HCEC 1CT (cell line): Measurements from ENCODE around the gene NEURL4.

Source experiments
- DNase-seq: peaks from one replicate; pipeline ENCODE4 v3.0.0-alpha.2; 2017

Gene NEURL4

GRCh38 chr17:7295230-7296180, 33.6 kb downstream of the NEURL4 start:
- DNase-seq: no peak

- no peak for DNase-seq
Observed at GRCh38 chr17:7294614-7295153, 34.5 kb downstream of the NEURL4 start, which contains the start of gene YBX2. Gene YBX2 (minus strand): TSS chr17:7294639. CDS start chr17:7294500, 139 bp downstream.

GRCh38 chr17:7293816-7294613, 35.1 kb downstream of the NEURL4 start:
- DNase-seq: no peak

- DNase-seq: no peak
Observed at GRCh38 chr17:7293159-7293558, 36.0 kb downstream of the NEURL4 start.

DNA sequence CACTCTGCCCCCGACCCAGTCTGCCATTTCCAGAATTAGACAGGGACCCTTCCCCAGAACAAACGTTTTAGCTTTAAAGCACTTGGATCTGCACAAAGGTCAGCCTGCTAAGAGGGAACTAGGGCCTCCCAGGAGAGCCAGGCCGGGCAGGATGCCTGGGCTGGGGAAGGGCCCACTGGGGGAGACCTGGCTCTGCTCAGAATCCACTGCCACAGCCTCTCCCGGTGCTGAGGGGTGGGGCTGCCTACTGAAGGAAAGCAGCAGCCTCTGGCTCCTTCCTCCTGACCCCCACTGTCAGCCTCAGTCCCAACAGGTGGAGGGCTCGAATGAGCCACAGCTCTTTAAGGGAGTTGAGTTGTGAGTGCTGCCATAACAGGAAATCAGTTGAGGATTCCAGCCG, 36.4 kb downstream of the NEURL4 start:
- no peak for DNase-seq

- DNase-seq: no peak
Observed at GRCh38 chr17:7292194-7292593, 36.9 kb downstream of the NEURL4 start.

GRCh38 chr17:7290685-7291084, 38.5 kb downstream of the NEURL4 start:
- no peak for DNase-seq

DNA sequence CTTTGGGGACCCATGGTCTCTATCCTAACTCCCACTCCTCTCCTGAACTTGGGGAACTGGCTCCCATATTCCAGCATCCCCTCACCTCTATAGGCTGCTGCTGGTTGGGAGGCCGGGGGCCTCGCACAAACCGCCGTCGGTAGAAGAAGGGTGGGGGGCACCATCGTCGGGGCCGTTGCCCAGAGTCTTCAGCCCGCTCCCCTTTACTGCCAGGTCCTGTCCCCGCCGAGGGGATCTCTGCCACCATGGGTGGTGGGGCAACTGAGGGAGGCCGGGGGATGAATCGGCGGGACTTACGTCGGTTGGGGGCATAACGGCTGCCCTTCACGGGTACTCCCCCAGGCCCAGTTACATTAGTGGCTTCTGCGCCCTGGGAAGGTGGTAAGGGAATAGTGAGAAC, 39.0 kb downstream of the NEURL4 start:
- DNase-seq: no peak

DNA sequence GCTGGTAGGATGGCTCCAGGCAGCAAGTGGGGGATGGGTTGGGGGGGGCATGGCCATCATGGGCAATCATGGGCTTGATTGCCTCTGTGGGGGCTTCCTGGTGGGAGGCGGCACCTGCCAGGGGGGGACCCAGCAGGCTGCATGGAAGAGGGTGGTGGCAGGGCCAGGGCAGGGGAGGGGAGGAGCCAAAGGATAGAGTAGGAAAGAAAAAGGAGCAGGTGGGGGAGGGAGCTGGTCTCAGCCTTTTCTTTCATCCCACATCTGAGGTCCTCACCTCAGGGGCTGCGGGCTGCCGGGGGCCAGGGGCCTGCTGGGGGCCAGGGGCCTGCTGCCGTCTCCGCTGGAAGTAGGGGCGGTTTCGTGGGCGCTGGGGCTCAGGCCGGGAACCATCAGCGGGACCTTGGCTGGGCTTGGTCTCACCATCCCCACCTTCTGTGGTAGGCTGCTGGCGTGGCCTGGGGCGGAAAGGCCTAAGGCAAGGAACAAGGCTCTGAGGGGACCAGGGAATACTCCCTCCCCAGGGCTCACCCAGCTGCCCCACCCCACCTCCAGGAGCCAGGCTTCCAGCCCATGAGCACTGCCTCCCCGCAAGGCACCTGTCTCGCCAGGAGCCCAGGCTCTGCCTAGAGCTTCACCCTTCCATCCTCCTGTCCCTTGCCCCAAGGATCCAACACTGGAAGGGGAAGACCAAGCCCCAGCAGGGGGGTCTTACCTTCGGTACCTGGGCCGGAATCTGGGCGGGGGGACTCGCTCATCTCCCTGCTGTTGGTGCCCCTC, 39.7 kb downstream of the NEURL4 start:
- no peak for DNase-seq

GRCh38 chr17:7285679-7286078, 43.5 kb downstream of the NEURL4 start:
- no peak for DNase-seq

DNA sequence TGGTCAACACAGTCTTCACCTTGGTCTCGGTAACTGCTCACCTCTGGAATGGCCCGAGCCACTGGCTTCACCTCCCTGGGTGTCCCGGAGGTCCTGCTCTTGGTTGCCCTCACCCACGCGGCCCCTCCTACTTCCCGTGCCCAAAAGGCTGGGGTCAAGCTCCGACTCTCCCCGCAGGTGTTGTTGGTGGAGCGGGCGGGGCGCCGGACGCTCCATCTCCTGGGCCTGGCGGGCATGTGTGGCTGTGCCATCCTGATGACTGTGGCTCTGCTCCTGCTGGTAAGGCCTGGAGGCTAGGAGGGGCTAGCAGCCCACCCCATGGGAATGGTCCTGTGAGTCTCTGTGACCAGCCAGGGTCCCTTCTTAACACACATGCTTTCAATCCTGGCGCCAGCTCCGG, 44.2 kb downstream of the NEURL4 start:
- DNase-seq: no peak

DNA sequence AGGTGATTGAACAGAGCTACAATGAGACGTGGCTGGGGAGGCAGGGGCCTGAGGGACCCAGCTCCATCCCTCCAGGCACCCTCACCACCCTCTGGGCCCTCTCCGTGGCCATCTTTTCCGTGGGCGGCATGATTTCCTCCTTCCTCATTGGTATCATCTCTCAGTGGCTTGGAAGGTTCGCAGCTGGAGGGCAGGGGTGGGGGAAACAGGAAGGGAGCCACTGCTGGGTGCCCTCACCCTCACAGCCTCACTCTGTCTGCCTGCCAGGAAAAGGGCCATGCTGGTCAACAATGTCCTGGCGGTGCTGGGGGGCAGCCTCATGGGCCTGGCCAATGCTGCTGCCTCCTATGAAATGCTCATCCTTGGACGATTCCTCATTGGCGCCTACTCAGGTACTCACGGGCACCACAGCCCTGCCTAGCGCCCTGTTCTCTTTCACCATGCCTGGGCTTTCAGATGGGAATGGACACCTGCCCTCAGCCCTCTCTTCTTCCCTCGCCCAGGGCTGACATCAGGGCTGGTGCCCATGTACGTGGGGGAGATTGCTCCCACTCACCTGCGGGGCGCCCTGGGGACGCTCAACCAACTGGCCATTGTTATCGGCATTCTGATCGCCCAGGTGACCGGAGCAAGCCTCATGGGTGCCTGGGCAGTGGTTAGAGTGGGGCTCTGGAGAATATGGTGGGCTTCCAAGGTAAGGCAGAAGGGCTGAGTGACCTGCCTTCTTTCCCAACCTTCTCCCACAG, 45.5 kb downstream of the NEURL4 start:
- DNase-seq: no peak

DNA sequence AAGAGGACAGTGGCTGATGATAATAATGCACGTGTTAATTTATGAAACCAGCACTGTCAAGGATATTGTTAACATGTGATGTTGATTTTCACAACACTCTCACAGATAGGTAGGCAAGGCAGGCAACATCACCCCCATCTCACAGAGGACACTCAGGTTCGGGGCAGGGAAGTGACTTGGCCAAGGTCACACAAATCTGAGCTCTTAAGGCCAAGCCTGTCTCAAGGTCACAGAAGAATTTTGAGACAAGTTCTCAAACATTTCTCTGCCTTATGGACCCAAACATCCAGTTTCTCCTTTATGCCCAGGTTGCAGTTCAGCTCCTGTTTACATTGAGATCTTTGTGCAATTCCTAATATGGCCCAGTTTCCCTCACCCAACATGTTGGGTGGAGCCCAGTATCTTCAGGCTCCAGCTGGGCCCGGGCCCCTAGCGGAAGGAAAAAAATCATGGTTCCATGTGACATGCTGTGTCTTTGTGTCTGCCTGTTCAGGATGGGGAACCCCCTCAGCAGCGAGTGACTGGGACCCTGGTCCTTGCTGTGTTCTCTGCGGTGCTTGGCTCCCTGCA, 46.3 kb downstream of the NEURL4 start:
- DNase-seq: peak; percentile 29

GRCh38 chr17:7281953-7282751, 47.0 kb downstream of the NEURL4 start:
- no peak for DNase-seq

DNA sequence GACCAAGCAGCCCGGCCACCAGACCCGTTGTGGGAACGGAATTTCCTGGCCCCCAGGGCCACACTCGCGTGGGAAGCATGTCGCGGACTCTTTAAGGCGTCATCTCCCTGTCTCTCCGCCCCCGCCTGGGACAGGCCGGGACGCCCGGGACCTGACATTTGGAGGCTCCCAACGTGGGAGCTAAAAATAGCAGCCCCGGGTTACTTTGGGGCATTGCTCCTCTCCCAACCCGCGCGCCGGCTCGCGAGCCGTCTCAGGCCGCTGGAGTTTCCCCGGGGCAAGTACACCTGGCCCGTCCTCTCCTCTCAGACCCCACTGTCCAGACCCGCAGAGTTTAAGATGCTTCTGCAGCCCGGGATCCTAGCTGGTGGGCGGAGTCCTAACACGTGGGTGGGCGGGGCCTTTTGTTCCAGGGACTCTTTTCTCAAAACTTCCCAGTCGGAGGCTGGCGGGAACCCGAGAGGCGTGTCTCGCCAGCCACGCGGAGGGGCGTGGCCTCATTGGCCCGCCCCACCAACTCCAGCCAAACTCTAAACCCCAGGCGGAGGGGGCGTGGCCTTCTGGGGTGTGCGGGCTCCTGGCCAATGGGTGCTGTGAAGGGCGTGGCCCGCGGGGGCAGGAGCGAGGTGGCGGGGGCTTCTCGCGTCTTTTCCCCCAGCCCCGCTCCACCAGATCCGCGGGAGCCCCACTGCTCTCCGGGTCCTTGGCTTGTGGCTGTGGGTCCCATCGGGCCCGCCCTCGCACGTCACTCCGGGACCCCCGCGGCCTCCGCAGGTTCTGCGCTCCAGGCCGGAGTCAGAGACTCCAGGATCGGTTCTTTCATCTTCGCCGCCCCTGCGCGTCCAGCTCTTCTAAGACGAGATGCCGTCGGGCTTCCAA, 47.8 kb downstream of the NEURL4 start, which contains the start of gene SLC2A4:
TSS of gene SLC2A4 (plus strand) at position 645 of the 879 bp plus-strand sequence. CDS start at position 862, 217 bp downstream.
- DNase-seq: peak; percentile 90

GRCh38 chr17:7280519-7281073, 48.5 kb downstream of the NEURL4 start:
- DNase-seq: peak; percentile 71

DNA sequence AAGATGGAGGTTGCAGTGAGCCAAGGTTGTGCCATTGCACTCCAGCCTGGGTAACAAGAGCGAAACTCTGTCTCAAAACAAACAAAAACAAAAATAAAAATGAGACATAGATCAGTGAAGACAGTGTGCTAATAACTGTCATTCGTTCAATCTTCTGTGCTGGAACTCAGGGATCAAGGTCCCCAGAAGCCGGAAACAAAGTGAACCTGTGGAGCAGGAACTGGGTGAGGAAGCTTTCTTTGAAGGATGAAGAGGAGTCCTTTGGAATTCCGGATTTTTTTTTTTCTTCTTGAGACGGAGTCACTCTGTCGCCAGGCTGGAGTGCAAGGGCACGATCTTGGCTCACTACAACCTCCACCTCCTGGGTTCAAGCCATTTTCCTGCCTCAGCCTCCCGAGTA, 49.7 kb downstream of the NEURL4 start:
- no peak for DNase-seq

GRCh38 chr17:7266784-7267183, 62.4 kb downstream of the NEURL4 start:
- DNase-seq: peak; percentile 26
